Activated CD4-positive, alpha-beta T cell treated with anti-CD3 and anti-CD28 coated beads for 24 hours (primary cell): ENCODE data around the gene SURF4.

Experiments
- DNase-seq, 2 donors: peaks; one replicate each; pipeline ENCODE4 v3.0.0-alpha.2; 2020; ENCODE audit warnings: low read depth in 2 of 2

SURF4 gene

DNA sequence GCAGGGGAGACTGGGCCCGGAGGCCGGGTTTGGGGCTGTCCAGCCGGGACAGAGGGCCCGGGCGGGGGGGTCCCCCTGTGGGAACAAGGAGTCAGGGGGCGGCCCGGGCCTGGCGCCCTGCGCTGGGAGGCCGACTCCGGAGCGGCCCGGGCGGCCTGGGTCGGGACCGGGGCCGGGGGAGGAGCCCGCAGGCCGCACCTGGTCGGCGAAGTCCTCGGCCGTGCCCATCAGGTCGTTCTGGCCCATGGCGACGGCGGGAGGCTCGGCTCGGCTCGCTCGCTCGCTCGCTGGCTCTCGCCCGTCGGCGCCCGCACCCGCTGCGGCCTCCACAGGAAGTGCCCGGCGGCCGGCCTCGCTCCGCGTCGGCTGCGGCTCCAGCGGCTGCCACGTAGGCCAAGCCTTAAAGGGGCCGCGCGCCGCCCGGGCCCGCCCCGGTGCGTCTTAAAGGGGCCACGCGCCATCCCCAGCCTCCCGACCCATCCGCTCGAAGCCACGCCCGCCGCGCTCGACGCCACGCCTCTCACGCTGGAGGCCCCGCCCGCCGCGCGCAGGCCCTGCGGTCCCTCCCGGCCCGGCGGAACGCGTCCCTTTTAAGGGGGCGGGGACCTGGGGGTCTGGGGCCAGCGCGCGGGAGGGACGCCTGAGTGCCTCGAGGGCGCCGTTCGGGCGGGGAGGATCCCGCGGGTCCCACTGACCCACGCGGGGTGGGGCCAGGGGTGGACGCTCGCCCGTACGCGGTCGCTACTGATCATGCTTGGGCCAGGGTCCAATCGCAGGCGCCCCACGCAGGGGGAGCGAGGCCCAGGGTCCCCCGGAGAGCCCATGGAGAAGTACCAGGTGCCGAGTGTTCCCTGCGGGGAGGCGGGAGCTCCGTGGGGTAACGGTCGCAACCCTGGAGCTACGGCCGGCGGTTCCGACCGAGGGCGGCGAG, at the start of gene SURF4, which contains the start of gene STKLD1:
Gene SURF4 (minus strand): TSS at position 337 of the 931 bp plus-strand sequence. CDS start 91 bp downstream, at position 246.
Gene STKLD1 (plus strand): TSS at position 643 of the 931 bp plus-strand sequence. CDS start 108 bp downstream, at position 751.
- DNase-seq: peak; percentile 93

DNA sequence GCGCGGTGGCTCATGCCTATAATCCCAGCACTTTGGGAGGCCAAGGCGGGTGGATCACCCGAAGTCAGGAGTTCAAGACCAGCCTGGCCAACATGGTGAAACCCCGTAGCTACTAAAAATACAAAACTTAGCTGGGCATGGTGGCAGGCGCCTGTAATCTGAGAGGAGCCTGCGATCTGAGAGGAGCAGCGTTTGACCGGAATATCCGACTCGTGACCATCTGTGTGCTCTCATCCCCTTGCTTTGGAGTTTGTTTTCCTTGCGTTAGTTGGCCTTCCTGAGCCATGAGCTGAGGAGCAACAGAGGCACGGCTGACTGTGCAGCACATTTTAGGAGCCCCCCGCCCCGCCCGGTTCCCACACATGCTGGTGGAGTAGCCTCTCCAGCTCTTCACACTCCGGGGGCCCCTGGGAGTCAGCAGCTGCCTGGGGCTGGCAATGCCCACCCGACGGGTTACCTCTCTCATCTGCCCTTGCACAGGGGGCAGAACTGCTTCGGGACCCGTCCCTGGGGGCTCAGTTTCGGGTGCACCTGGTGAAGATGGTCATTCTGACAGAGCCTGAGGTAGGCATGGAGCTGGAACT, 49.3 kb upstream of the SURF4 start:
- no peak for DNase-seq

DNA sequence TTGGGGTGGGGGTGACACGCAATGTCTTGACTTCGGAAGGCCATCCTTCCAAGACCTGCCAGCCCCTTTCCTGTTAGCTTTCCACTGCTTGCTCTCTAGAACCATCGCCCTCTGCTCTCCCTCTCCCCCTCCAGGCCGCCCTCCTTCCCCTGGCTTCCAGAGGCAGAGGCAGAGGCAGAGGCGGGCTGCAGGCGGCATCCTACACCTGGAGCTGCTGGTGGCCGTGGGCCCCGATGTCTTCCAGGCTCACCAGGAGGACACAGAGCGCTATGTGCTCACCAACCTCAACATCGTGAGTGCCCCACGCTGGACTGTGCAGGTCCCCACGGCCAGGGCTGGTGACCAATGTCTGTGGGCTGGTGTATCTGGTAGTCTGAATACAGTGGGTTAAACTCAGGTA, 48.3 kb upstream of the SURF4 start:
- DNase-seq: no peak

DNA sequence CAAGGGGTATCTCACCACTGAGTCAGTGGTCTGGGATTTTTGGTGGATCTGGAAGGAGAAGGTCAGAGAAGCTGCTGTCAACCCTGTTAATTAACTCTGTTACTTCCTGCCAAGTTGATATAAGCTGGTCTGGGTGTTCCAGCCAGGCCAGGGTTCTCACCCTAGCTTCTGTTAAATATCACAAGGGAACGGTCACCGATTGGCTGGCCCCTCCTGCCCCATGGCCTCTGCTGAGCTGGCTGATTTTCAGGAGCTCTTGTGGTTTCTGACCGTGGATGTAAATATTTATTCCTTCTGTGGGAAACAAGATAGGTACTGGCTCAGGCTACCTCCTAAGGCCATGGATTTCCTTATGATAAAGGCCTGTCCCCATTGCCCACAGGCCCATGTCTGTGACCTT, 47.4 kb upstream of the SURF4 start:
- no peak for DNase-seq

DNA sequence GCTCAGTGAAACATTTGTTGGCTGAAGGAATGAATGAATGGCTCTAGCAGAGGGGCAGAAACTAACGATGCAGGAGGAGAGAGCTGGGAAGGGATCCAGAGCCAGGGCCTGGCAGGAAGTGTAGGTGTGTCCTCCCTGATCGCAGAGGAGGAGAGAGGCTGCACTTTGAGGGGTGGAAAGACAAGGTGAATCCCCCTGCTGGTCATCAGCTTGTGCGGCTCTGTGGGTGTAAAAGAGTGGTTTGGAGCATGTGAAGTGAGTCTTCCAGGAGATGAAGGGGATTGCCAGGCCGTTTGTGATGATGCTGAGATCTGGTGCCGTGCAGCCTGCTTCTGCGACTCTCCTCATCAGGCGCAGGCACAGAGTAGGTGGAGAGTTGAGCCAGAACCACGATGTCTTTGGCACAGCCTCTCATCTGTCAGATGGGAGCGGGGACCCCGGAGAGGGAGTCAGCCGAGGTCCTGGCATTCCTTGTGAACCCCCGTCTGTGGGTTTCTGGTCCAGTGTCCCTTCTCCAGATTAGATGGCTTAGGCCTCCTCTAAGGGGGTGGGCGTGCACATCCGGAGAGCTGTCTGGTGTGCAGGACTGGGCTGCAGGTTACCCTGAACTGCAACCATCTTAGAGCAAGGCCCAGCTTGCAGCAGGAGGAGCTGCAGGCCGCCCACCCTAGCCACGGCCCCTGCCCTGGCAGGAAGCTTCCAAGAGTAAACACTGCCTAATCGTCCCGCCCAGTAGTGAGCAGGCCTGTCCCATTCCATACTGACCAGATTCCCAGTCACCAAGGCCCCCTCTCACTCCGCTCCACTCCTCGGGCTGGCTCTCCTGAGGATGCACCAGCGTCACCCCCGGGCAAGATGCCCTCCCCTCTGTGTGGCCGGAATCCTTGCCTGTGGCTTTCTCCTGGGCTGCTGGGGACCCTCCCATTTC, 46.0 kb upstream of the SURF4 start, which contains the start of gene ADAMTS13:
Gene ADAMTS13 (plus strand): TSS at position 753 of the 928 bp plus-strand sequence. CDS start 77 bp downstream, at position 830.
- peak in 1 of 2 donors; percentile 11 for DNase-seq

DNA sequence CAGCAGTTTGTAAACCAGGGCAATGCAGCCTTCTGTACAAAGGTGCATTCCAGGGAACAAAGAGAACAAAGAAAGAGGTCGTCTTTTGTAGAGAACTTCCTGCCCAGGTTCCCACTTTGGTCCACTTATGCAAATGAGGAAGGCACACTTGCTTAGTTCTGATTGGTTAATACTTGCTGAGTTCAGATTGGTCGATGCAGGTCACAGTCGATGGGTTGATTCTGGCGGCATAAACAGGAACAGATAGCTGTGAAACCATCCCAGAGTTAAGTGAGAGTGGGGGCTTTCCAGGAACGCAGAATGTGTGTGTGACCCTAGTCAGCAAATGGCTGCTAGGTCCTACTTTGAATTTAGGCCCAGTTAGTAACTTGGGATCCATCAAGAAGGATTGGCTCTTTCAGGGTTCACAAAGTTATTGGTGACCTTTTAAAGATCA, 44.5 kb upstream of the SURF4 start:
- DNase-seq: no peak

DNA sequence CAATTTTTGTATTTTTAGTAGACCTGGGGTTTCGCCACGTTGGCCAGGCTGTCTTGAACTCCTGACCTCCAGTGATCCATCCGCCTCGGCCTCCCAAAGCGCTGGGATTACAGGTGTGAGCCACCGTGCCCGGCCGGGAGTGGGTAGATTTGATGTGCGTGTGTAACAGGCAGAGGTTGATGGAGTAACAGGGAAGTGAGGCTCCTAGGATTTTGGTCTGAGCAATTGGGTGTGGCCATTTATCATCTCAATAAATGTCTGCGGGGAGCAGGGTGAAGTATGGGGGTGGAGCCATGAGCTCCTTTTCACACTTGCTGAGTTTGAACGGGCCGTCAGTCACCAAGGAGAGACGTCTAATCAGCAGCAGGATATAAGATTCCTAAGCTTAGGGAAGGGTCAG, 43.1 kb upstream of the SURF4 start:
- no peak for DNase-seq

DNA sequence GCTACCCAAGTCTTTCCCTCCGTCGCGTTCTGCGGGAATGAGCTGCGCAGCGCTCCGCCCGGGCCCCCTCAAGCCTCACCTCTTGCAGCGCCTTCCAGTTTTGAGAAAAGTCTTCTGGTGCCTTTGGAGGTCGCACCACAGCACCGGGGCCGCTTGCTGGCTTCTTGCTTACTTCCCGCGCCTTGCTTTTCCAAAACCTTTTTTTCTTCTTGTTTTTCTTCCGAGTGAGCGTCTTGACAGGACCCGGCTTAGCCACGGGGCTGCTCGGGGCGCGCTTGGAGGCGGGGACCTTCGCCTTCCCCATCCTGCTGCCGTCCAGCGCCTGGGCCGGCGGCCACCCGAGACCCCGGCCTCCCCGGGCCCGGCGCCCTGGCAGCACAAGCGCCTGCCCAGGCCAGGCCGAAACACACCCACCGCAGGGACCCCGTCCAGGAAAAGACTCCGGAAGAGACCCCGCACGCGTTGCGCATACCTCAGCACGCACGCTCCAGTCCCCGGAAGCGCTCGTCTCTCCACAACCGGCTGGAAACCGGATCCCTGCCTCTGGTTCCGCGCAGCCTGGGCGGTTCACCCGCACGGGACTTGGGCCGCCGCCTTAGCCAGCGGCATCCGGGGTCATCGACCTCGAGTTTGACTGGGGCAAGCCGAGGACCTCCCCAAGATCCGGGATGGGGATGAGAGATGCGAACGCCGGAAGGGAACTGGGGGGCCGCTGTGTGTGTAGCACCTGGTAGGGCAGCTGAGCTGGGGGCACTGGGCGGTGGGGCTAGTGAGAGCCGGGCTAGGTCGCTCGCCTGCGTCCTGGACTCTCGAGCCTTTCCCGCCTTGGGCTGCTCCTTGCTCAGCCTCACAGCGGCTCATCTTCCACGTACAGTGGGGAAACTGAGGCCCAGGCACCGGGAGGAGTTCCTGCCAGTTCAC, 41.9 kb upstream of the SURF4 start, which contains the start of gene REXO4:
Gene REXO4 (minus strand): TSS at position 470 of the 921 bp plus-strand sequence. CDS start 166 bp downstream, at position 304.
- DNase-seq: peak; percentile 75 to 78

DNA sequence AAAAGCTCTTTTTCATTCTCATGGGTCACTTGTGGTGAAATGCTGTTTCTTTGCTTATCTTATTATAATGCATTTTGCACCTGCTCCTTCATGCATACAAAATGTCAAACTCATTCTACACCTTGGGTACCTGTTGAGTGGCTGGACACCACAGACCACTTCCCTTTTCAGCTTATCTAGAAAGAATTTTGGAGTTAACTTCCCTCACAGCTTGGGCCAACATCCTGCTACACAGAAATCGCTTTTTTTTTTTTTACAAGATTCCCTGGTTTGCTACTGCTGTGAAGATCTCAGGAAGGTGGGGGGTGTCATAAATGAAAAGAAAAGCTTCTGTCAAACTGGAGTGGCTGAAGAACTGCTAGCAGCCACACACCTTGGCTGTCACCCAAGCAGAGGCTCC, 39.3 kb upstream of the SURF4 start:
- no peak for DNase-seq

DNA sequence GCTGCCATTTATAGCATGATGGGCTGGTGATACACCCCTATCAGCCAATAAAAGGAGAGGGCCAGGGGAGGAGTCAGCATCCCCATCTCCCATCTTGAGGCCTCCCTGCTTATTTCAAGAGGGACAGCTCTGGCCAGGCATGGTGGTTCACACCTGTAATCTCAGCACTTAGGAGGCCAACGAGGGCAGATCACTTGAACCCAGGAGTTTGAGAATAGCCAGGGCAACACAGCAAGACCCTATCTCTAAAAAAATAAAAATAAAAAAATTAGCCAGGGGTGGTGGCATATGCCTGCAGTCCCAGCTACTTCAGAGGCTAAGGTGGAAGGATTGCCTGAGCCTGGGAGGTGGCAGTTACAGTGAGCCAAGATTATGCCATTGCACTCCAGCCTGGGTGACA, 32.2 kb upstream of the SURF4 start:
- DNase-seq: no peak

DNA sequence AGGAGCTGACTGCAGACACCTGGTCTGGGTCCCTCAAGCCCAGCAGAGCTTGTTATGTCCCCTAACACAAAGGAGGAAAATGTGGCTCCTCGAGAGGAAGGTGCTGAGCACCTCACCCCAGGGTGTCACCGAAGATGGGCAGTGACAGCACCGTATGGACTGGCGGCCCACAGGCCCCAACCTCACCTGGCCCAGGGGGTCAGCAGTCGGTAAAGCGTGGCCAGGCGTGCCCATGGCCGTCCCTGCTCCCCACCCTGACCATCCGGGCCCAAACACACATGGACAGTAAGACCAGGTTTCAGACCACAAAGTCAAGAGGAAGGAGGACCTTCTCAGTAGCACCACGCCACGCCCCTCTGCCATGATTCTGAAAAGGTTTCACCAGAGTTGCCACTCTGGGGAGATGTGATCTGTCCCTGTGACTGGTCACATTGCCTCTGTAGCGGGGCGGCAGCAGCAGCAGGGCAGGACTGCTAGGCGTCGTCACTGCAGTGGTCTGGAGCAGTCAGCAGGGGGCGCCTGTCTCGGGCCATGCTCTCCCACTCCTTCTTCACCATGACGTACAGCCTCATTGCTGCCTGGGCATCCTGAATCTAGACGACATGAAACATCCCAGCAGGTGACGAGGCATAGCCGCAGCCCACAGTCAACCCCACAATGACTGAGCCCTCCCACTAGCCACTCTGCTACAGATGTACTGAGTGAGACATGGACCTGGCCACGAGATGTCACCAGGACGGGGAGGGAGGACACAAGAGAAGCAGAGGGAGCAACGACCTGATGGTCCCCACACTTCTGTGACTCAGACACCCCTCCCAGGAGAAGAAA, 30.8 kb upstream of the SURF4 start:
- DNase-seq: peak; percentile 74 to 77

DNA sequence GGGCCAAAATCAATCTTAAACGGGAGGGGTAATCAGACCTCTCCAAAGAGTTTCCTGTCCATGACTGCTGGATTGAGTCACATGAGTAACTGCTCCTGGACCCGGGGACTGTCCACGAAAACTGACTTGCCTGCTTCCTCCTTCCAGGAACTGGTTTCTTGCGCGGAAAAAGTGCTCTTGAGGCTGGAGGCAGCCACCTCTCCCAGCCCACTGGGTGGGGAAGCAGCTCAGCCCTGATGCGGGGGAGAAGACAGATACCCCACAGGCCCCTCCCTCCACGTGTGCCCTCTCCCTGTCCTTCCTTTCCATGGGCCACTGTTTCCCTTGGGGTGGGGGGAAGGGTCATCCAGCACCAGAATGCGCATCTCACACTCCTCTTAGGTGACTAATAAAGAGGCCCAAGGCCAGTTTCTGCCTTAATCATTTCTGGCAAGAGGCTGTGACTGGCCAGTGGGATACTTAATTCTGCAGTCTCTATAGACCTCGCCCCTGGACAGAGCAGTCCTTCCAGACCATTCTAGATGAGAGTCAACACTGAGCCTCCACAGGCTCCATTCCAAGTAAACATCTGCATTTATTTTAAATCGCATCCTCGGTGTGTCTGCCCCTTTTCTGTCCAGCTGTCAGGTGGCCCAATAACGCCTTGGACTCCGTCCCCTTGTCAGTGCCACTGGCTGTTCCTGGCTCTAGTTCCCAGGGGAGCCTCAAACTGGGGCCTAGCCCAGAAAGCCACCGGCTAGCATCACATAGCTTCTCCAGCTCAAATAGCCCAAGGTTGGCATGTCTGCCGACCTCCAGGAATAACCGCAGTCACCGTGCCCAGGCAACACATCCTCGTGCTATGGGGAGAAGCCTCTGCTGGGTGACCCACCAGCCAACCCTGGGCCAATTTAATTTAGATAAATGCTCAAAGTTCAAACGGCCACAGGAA, 29.9 kb upstream of the SURF4 start:
- DNase-seq: no peak

DNA sequence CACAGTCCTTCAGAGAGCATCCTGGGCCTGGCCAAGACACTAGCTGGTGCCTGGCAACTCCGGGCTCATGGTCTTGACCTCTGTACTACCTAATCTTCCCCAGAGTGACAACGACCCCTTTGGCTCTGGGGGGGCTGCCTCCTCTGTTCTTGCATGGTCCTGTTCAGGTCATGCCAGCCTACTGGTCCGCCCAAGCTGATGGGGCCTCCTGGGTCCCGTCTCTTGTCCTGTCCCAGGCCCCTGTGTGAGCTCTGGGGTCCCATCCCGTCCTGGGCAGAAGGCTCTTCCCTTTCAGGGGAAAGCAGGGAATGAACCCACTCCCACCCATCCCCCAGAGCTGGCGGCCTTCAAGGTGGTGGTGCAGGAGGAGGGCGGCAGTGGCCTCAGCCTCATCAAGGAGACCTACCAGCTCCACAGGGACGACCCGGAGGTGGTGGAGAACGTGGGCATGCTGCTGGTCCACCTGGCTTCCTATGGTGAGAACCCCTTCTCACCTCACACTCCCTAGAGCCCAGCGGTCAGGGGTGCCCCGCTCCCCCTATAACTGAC, 28.7 kb upstream of the SURF4 start:
- DNase-seq: no peak

DNA sequence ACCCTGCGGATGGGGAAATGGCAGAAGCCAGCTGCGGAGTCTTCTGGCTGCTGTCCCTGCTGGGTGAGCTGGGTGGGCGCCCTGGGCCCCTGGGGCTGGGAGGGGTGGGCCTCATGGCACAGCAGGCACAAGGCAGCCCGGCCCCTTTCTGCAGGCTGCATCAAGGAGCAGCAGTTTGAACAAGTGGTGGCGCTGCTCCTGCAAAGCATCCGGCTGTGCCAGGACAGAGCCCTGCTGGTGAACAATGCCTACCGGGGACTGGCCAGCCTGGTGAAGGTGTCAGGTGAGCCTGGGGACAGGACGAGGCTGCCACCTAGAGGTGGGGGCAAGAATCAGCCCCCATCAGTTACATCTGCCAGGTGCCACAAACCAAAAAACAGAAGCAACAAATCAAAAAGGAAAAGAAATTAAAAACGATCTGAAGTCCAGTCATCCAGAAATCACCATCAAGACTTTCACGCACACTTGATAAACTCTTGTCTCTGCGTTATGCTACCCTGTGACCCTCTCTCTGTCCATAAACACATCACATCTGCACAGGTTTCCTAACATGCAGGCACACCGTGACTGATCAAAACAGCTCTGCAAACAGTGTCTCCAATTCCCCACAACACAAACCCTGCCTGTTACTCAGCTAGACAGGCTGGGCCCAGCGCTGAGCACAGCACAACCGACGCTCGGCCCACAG, 28.1 kb upstream of the SURF4 start:
- peak; percentile 37 to 47 for DNase-seq

DNA sequence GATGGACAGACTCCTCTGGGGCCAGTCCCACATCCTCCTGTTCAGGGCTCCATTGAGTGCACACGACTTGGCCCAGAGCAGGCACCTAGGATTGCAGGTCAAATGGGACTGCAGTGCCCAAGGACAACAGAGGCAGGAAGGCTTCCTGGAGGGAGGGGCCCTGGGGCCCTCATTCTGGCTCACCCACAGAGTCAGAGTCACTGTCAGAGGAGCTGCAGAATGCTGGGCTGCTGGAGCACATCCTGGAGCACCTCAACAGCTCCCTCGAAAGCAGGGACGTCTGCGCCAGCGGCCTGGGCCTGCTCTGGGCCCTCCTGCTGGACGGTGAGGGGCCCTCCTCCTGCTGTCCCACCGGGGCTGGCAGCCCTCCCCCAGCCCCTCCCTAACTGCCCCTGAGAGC, 26.8 kb upstream of the SURF4 start:
- no peak for DNase-seq

DNA sequence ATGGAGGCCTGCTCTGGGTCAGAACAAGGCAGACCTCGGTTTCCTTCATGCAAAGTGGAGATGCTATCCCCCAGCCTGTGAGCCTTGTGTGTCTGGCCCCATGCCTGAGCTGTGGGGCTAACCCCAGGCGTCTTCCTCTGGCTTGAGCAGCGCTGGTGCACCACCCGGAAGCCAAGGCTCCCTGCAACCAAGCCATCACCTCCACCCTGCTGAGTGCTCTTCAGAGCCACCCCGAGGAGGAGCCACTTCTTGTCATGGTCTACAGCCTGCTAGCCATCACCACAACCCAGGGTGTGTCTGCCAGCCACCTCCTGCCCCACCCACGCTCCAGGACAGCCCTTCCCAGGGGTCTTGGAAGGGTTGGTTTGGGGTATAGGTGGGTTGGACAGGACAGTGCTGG, 25.7 kb upstream of the SURF4 start:
- DNase-seq: no peak

DNA sequence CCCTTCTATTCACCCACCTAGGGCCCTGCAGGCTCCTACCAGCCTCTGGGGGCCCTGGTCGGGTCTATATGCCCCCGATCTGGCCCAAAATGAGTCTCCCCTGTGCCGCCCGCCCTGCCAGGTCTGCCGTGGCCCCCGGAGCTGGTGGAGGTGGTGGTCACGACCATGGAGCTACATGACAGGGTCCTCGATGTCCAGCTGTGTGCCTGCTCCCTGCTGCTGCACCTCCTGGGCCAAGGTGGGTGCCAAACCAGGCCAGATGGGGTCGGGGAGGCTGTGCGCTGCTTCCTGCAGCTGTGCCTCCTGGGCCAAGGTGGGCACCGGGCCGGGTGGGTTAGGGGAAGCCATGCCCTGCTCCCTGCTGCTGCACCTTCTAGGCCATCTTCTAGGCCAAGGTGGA, 24.4 kb upstream of the SURF4 start:
- DNase-seq: no peak

DNA sequence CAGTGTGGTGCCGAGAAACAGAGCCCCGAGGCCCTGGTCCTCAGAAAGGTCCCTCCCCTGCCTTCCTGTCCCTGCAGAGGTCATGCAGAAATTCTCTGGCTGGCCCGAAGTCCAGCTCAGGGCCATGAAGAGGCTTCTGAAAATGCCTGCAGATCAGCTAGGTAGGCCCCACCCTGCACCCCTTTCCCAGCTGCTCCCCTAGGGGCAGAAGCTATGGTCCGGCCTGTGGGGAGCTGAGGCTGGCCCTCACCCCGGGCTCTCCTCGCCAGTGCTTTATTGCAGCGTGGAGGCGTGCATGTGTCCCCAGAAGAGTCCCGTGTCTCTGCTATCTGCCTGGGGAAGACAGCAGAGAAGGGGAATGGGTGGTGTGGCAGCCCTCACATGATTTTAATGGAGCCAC, 22.0 kb upstream of the SURF4 start:
- no peak for DNase-seq
